Activated T-helper 1 cell treated with Interleukin-2 at 50 U/mL for 16 hours (primary cell): ENCODE measurements around the gene DIP2C.
"Not testable (repeated sequence)": the region's sequence is repeated elsewhere in the genome, so short reads cannot be mapped to it uniquely, and the experiment has no call there.

Source experiments
- DNase-seq: peaks from one replicate; pipeline ENCODE4 v3.0.0-alpha.2; 2020; ENCODE audit warnings: low read depth

The DIP2C gene

GRCh38 chr10:697097-697875 is 7.8 kb upstream of the DIP2C start:
- DNase-seq: no peak

DNA sequence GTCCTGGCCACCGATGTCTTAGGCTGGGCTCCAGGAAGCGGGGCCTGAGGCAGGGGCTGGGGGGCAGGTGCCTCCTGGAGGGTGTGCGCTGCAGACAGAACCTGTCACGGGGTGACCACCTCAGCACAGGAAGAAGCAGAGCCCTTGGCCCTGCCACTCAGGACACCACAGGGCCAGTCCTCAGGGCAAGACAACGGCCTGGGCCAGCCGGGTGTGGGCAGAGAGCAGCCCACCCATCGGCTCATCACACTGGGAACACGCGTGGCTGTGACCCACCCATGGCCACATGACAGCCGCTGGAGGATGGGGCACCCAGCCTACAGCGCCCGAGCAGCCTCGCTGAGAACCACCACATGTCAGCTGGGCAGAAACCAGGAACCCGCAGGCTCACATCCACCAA is 5.9 kb upstream of the DIP2C start:
- DNase-seq: no peak

DNA sequence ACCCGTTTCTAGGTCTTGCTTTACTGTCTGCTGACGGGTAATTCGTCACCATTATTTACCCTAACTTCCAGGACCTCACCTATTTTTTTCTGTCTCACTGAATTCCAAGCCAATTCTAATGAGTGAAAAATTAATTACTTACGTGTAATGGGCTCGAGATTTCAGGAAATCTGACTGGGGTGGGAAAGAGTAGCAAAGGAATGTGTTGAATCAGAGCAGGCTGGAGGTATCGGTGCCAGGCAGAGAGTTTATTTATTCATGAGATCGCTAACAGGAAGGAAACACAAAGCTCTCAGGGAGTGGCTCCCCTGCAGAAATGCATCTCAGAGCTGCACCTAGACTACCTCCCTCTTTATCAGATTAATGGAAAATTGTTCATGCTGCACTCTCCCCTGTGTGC is 4.0 kb upstream of the DIP2C start:
- DNase-seq: no peak

GRCh38 chr10:692682-693351 is 3.3 kb upstream of the DIP2C start:
- DNase-seq: no peak

DNA sequence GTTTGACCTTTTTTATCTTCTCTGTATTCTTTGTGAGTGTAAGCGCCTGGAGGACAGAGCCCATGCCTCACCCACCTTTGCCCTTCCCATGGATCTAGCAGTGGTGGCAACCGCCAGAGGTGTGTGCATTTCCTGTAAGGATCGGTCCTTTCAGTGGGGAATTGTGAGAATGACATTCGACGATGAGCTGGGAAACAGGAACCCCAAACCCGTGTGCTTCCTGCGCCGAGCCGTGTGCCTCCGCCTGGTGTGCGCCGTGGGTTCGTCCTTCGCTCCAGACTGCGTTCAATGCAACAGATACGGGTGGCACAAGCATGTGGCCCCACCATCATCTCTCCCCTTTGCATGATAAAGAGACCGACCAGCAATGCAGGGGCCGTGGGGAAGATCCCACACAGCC is 1.7 kb upstream of the DIP2C start:
- no peak for DNase-seq

GRCh38 chr10:690372-691161 is 1.1 kb upstream of the DIP2C start:
- no peak for DNase-seq

DNA sequence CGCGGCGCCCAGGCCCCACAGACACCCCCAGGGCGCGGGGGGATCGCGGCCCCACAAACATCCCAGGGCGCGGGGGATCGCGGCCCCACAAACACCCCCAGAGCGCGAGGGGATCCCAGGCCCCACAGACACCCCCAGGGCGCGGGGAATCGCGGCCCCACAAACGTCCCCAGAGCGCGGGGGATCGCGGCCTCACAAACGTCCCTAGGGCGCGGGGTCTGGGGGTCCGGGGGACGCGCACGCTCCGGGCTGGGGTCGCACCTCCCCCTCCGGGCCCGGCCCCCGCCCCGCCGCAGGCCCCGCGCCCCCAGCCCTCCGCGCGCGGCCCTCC is 382 bp downstream of the DIP2C start:
- DNase-seq: no peak

- DNase-seq: no peak
These were observed 952 bp downstream of the DIP2C start for GRCh38 chr10:688312-689120.

DNA sequence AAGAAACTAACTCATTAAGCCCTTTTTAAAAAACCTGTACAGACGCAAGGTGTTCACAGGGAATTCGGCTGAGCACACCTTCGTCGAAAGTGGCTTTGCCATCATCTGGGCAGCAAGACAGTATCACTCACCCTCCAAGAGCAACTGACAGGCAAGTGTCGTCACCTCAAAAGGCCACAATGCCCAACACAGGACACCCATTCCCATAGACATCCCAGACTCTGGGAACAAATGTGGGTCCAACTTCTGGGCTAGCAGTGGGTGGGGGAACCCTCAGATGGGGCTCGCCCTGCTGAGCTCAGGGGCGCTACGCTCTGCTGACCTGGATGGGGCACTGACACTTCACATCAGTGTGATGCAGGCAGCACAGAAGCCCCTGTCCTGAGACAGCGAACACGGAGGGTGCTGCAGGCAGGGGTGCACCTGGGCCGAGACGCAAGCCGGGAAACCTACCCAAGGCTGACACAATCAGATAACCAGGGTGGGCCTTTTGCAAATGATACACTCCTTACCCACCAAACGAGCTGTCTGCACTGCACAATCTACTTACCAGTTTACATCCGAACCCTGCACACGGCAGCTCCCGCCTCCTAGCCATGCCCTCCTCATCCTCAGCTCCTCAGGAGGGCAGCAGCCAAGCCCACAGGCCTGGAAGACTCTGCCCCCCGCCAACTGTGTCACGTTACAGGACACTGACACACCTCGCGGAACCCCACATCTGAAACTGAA is 1.7 kb downstream of the DIP2C start:
- DNase-seq: no peak

GRCh38 chr10:686155-686931 is 3.1 kb downstream of the DIP2C start:
- no peak for DNase-seq

DNA sequence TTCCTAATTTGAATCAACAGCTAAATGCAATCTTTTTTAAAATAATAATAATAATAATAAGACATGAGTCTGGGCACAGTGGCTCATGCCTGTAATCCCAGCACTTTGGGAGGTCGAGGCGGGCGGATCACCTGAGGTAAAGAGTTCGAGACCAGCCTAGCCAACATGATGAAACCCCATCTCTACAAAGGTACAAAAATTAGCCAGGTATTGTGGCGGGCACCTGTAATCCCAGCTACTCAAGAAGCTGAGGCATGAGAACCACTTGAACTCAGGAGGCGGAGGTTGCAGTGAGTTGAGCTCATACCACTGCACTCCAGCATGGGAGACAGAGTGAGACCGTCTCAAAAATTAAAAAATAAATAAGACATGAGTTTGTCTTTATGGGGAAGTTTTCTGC is 3.9 kb downstream of the DIP2C start:
- no peak for DNase-seq

DNA sequence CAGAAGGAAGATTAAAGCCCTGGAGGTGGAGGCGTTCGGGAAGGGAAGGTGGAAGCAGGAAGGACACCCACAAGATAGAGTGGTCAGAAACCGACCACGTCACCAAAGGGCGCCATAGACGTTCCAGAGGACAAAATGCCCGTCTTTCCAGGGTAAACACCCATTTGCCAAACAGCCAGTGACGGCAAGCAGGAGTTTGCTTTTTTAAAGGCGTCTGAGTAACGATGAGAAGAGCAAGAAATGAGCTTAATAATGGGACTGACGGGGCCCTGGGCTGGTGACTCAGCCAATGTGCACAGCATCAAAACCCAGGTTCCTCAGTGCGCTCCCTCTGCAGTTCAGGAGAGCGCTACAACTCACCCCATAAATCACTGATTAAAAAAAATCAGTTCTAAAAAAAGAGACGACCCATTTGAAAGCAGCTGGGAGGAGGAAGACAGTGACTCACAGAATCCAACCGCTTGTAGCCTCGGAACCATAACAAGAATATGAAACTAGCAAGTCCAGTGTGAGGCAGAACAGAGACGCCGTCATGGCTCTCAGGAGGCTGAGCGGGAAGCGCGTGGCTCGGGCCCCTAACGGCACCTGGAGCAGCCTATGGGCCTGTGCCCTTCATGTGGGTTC is 5.9 kb downstream of the DIP2C start:
- DNase-seq: no peak

- DNase-seq: no peak
These were observed 6.5 kb downstream of the DIP2C start for GRCh38 chr10:682931-683447.

DNA sequence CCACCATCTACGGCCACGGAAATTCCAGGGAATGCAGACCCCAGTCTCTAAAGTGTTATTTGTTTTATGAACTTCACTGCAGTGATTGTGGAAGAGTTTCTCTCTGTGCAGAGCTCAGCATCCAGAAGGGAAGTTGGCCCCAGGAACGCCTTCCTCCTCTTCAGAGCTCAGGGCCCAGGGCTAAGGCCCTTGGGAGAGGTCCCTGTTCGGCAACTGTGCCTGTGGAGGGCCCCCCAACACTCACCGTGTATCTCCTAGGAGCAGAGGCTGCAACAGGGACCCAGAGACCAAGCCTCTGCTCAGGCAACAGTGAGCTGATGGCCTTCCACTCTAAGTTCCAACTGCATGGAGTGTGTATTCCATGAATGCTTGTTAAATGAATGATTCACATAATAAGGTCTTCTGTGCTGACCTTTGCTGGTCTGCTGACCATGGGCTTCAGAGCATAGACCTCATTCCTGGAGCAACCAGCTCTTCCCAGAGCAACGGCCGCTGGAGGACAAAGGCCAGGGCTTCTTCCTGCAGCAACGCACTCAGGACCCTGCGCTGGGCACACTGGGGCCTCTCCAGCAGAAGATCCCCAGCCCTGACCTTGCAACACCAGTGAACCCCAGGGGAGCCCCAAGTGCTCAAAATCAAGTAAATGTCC is 7.7 kb downstream of the DIP2C start:
- no peak for DNase-seq

DNA sequence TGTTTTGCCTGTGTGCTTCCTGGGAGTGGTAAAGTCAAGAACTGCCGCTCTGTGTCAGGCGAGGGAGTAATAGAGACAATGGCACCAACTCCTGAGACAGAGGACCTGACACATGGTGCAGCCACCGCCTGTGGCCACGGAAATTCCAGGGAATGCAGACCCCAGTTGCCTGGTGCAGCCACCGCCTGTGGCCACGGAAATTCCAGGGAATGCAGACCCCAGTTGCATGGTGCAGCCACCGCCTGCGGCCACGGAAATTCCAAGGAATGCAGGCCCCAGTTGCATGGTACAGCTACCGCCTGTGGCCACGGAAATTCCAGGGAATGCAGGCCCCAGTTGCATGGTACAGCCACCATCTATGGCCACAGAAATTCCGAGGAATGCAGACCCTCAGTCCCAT is 8.7 kb downstream of the DIP2C start:
- DNase-seq: no peak

DNA sequence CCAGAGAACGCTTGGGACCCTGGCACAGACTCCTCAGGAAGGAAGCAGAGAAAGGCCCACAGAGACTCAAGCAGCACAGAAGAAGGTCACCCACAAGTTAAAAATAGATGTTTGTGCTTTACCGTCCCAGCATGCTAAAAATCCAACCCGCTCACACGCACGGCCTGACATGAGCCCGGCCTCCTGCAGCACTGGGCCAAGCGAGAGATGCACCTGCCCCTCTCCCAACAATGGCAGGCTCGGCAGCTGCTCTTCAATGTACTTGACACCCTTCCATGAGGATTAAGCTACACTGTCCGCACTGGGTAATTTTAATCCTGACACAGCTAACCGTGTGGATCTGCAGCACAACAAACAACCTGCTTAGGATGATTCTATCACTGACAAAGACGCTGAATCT is 9.3 kb downstream of the DIP2C start:
- no peak for DNase-seq

GRCh38 chr10:679556-679955 is 9.9 kb downstream of the DIP2C start:
- DNase-seq: no peak

GRCh38 chr10:678662-679005 is 10.8 kb downstream of the DIP2C start:
- not testable (repeated sequence) for DNase-seq

DNA sequence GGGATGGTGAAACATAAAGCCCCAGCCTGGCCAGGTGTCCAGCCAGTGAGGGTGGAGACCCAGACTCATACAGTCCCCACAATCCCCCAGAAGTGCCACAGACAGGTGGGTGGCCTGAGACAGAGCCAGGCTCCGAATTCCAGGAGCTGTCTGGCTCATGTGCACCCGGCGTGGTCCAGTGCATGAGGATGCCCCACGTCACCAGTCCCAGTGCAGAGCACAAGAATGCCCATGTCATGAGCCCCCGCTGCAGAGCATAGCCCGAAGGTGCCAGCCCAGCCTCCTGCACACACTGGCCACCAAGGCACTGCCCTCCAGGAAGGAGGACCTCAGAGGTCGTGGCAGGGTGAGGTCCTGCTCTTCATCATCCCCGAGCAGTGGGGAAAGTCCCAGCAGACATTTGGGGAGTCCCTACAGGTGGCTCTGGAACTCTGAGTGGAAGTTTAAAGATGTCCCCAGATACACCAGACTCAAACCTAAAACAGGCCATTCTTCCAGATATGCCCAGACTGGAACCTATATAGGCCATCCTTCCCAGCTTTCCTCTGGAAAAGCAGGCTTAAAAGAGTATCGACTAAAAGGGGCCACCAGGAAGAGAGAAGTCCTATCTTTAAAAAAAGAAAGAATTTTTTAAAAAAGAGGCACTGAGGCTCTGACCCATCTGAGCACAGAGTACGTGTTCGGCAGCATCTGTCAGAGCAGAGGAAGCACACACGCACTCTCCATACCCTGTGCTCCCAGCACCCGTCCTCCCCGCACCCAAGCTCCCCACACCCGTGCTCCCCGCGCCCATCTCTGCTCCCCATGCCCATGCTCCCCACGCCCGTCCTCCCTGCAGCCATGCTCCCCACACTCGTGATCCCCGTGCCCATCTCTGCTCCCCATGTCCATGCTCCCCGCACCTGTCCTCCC is 11.5 kb downstream of the DIP2C start:
- DNase-seq: no peak
